Measurements from ENCODE around the gene PTCD1.
A peak's percentile ranks its signal among the peaks of the same experiment; 100 is the strongest.
"Not testable (repeated sequence)": the region's sequence is repeated elsewhere in the genome, so short reads cannot be mapped to it uniquely, and the experiment has no call there.

PTCD1 gene

DNA sequence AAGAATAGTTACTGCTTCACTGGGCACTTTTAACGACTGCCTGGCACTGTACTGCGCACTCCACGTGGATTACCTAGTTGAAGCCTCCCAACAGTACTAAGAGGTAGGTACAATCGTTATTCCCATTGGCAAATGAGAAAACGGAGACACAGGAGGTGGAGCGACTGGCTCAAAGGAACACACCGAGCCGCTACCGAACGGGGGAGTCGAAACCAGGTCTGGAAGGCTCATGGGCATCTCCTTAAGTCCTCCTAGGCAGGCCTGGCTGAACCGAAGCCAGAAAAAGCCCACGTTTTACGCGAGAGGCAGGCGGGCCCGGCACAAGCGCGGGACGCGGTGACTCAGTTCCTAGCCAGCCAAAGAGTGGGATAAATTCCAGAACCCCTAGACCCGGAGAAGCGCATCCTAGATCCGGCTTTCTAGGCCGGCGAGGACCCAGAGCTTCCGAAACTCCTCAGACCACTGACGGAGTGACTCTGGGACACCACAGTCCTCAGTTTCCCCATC, 30.7 kb downstream of the PTCD1 start:
- DNase-seq = peak; percentile 58

DNA sequence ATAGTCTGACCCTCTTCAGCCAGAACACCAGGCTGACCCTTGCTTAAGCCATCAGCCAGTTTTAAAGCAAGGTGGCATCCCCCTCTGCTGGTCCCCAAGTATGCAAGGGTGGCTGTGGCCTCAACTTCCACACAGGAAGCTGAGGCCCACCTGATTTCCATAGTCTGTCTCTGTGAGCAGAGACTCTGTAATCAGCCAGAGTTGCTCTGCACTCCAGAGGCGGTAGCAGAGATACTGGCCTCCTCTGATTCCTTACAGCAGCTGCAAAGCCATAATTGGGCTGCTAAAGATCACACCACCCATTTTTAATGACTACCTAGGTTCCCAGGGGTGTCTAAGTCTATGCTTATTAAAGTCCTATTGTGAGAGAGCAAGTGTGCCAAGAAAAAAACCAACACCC, 32.0 kb downstream of the PTCD1 start:
- no peak for DNase-seq

DNA sequence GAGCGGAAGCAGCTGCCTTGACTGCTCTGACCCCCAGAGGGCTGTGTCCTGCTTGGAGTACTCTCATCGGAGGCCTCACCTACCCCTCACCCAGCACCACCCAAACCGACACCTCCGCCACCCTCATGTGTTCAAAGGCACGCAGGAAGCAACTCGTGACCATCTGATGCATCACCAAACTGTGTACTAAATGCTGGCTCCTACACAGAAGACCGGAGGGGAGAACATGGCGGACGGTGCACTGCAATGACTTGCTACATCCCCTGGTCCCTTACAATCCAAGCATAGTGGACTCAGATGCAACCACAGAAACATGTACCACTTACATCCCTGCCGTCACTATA, 33.6 kb downstream of the PTCD1 start:
- no peak for DNase-seq

DNA sequence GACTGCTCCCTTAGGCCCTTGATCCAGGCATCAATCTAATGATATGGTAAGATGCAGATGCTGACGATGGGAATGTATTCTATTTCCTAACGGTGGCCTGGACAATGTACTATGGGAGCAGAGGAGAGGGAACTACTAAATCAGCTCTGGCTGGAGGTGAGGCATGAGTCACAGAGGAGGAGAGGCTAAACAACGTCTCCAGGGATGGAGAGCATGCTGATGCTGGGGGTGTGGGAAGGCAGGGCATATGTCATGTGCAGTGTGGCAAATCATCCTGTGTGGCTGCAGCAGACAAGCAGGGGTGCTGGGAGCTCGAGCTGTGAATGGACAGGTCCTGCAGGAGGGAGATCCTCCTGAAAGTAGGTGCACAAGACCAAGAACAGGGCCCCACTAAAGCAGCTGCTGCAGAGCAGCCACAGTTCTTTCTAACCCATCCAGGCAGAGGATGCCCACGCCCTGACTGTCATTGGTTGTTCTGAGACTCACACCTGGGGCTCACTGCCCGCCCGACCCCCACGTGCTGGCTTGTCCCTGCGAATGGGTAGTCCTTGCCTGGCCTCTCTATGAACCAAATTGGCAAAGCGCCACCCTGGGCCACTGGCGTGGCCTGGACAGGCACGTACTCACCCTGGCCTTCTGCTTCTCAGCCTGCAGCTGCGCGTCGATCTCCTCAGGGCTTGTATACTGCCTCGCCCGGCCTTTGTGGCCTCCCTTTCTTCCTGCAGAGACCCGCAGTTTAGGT, 34.2 kb downstream of the PTCD1 start:
- no peak for DNase-seq

DNA sequence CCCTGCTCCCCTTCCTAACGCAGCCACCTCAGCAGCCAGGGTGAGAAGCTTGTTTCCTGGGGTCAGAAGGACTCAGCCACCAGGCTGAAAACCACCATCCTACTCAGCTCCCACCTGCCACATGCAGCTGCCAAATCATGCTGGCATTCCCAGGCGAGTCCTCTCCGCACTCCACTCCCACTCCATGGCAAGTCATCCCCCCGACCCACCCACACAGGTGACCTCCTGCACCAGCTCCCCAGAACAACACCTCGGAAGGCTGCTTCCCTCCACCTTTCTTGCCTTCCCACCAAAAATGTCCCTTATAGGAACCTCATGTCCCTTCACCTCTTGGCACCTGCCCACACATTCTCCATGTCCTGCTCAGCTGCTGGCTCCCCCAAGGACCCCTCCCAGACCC, 34.8 kb downstream of the PTCD1 start:
- DNase-seq = no peak

DNA sequence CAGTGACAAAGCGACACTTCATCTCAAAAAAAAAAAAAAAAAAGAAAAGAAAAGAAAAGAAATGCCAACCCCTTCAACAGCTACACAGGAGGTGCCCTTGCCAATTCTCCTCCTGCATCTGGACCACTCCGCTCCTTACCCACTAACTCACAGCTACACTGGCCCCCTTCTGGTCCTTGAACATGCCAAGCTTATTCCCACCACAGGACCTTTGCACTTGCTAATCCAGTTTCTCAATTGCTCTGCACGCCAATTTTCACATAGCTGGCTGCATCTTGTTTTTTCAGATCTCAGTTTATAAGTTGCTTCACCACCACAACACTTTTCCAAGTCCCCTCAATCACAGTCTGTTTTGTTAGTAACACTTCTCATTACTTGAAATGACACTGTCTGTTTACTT, 35.7 kb downstream of the PTCD1 start:
- no peak for DNase-seq

DNA sequence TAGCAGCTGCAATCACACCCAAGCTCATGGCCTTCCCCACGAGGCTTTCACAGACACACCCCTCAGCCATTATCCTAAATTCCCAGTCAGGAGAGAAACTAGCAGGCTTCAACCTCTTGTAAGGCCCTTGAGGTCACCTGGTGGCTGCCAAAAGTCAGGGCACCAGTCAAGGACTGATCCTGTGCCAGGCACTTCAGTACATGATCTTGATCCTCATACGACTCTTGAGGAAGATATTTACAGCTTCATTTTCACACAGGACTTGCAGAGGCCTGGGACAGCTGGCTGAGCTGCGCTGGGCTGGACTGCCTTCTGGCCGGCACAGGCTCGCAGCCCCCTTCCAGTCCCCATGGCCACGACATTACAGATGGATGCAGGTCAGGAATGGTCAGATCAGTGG, 39.0 kb downstream of the PTCD1 start:
- DNase-seq = no peak

DNA sequence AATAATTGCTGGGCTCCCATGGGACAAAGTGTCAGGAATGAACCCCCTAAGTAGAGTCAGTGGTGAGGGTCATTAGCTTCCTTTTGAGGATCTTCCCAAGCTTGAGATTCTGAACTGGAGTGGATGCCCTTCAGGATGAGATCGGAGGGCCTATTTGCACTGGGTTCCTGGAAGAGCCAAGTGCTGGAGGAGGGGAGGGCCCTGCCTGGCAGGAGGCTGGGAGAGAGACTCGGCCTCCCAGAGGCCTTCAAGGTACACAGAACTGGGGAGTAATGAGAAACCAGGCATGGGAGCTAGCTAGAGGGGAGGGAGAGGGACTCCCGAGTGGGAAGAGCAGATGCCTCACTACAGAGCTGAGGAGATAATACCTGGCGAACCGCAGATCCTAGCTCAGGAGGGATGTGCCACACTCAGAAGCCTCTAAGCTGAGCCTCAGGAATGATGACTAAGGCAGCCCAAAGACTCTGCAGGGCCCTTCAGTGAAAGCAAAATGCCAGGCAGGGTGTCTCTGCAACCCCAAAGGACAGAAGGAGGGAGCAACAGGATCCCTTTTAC, 39.6 kb downstream of the PTCD1 start:
- DNase-seq = no peak

DNA sequence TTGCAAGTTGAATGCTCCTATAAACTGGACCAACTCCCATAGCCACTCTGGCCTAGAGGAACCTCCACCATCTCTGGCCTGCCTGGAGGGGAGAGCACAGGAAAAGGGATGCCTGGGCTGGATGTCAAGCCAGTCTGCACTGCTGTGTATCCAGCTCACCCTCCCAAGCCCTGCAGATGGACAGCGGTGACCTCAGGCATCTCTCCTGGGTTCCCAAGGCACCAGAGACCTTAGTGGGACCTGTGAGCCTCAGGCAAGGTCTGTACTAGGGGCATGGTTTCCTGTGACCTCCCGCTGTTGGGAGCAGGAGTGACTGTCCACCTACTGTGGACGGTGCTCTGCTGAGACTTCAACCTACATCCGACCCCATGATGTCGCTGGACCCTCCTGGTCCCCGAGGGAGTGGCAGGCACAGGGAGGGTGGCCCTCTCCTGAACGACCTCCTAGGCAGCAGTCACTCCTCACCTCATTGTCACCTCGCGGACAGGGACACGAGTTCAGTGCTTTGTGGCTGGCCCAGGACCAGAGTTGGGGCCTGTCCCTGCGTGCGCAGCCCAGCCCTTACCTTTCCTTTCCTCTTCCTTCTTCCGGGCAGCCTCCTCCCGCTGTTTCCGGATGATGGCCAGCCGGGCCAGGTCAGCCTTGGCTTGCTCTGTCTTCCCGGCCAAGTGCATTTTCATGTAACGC, 41.2 kb downstream of the PTCD1 start:
- DNase-seq = no peak

DNA sequence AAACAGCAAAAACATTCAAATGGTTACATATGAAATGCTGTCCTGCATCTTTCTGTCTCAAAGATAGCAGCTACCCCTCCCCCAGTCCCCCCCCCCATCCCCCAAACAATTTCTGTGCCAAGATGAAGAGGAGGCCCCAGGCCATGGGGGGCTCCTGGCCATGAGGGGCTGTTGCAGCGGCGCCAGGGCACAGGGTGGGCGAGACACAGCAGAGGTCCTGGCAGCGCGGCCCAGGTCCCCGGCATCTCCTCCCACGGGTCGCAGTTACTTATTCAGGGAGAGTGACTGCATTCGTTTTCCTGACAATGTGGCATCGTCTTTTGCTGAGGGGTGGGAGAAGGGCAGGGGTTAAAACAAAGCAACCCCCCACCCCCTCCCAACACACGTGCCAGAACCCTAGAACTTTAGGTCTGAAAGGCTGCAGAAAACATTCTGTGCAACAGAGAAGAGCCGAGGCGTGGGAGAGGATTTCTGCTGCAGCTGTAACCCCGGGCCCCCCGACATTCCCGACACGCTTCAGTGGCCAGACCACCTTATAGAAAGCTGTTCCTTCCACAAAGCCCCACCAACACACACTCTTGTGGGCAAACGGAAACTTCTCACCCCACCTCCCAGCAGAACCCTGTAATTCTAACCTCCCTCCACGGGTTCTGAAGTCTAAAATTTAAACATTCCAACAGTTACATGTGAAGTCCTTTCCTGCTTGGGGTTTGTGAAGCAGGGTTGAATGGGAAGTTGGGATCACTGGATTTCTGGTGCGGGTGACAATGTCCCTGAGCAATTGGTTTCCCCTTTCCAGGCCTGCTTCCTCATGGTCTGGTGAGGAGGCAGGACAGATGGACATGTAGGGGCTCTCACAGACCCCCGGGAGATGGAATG, 41.9 kb downstream of the PTCD1 start:
- no peak for DNase-seq

DNA sequence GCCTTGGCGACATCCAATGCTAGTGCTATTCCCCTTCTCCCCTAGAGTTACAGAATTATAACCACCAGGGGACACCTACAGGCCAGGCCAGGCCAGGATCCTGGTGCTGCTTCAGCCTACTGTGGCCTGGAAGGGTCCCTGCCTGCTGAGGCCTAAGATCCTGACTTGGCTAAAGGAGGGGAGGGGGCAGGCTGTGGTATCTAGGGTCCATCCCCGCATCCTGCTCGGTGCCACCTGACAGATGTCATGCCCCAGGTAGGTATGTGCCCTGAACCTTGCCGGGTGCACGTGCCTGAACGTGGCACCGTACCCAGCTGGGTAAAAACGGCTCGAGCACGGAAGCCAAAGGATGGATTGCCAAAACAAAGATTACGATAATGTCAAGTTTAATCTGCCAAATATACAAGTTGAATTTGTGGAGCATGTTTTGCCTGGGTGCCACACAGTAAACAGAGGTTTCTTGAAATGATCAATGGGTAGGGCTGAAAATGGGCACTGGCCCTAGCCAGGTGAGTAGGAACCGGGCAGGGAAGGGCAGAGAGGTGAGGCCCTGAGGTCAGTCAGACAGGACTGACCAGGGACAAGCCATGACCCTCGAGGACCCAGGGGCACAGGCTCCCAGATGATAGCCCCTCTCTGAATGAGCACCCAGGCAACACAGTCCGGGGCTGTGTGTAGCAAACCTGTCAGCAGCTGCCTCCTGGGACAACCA, 42.8 kb downstream of the PTCD1 start:
- no peak for DNase-seq

DNA sequence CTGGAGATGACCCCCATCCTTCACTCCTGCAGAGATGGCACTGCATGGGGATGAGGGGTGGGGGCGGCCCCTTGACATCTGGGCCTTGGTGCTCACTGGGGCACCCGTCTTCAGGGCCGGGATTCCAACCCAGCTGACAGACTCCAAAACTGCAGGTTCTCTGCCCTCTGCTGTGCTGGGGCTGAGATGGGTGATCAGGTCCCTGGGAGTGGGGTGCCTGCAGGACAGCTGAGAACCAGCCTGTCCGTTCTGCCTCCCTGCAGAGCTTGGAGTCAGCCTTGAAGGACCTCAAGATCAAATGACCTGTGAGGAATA, 44.5 kb downstream of the PTCD1 start:
- no peak for DNase-seq

DNA sequence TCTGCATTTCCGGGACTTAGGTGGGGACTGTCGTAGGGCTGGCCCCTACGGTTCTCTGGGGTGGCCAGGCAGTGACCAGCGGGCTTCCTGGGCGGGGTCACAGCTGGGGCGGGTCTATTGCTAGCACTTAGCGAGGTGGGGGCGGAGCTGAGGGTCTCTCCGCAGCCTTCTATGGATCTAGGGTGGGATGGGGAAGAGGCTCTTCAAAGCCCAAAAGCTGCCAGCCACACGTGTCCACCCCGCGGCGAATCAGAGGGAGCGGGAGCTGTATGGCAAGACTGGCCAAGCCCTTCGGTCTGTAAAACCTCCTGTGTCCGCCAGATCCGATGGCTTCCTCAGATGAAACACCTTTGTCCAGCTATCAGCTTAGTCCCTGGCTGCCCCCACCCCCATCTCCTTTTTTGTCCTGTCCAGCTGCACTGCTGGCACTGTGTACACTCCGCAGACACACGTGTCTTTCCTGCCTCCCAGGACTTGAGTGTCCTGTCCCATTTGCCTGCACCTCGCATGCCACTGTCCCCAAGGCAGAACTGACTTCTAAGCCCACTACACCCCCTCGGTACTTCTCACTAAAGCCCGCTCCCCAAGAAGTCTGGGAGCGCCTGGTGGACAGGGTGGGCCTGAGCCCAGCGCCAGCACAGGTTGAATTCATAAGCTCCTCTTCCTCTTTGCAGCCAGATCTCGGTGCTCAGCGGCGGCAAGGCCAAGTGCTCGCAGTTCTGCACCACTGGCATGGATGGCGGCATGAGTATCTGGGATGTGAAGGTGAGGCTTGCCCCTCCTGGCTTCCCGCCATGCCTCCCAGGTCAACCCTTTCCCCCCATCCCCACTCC, 45.0 kb downstream of the PTCD1 start:
- DNase-seq = peak; percentile 69

DNA sequence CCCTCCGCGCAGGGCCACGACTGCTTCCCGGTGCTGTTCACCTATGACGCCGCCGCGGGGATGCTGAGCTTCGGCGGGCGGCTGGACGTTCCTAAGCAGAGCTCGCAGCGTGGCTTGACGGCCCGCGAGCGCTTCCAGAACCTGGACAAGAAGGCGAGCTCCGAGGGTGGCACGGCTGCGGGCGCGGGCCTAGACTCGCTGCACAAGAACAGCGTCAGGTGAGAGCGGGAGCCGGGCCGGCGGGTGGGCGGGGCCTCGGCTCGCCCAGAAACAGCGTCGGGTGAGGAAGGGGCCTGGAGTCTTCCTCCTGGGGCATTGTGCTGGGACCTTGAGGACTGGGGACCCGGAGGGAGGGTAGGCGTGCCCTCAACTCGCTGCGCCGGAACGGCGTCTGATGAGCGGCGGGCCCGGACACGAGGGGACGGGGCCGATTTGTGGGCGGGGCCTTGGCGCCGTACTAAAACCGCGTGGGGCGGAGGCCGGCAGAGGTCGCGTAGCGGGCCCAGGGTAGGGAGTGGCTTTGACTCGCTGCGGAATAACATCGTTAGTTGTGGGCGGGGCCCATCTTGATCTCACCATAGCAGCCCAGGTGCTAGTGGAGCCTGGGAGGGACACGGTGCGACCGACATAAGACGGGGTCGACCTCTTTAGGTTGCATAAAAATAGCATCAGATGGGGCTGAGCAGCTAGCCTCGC, 45.8 kb downstream of the PTCD1 start:
- peak; percentile 82 for DNase-seq

DNA sequence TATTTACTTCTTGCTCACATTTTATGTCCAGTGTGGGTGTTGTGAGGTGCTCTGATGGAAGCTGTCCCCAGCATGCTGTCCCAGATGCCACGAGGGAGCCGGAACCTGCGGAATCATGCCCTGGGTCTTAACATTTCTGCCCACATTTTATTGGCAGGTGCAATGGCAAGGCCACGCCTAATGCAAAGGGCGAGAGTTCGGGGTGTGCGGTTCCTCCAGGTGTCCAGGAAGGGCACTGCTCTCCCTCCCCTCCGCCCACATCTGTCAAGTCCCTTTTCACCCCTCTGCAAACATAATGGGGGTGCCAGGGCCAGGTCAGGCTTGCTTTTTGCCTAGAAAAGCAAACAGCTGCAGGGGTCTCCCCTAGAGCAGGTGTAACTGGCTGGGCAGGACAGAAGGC, 46.6 kb downstream of the PTCD1 start:
- DNase-seq = no peak

DNA sequence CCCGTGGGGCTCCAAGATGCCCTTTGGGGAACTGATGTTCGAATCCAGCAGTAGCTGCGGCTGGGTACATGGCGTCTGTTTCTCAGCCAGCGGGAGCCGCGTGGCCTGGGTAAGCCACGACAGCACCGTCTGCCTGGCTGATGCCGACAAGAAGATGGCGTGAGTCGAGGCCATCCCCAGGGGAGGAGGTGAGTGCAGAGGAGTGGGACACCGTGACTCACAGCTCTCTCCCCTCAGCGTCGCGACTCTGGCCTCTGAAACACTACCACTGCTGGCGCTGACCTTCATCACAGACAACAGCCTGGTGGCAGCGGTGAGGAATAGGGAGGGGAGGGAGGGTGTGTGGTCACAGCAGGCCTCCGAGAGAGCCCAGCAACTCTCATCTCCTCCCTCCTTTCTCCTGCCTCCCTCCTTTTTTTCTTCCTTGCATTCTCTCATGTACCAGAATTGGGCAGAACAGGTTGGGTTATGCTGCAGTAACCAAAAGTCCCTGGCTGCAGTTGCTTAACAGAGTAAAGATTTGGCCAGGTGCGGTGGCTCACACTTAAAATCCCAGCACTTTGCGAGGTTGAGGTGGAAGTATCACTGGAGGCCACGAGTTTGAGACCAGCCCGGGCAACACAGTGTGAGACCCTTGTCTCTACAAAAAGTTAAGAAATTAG, 47.5 kb downstream of the PTCD1 start:
- DNase-seq = no peak

DNA sequence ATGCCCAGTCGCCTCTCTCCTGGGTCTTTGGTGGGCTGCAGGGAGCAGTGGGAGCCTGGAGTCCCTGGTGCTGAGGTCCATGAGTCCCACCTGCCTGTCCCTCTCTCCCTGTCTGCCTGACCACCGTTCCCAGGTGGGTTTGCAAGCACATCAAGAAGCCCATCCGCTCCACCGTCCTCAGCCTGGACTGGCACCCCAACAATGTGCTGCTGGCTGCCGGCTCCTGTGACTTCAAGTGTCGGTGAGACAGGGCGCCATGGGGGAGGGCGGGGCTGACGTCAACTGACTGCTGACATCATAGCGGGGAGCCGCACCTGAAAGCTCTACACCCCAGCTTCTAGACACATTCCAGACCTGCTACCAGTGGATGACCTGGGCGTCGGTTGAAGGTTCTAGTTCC, 48.8 kb downstream of the PTCD1 start:
- no peak for DNase-seq

DNA sequence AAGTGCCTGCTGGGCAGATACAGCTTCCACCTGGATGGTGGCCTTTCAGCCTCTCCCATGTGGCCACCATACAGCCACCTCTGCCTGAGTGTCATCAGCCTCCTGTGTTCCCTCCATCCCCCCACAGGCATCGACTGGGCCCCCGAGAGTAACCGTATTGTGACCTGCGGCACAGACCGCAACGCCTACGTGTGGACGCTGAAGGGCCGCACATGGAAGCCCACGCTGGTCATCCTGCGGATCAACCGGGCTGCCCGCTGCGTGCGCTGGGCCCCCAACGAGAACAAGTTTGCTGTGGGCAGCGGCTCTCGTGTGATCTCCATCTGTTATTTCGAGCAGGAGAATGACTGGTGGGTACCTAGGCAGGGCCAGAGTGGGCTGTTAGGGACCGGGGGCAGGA, 50.7 kb downstream of the PTCD1 start:
- DNase-seq = no peak

DNA sequence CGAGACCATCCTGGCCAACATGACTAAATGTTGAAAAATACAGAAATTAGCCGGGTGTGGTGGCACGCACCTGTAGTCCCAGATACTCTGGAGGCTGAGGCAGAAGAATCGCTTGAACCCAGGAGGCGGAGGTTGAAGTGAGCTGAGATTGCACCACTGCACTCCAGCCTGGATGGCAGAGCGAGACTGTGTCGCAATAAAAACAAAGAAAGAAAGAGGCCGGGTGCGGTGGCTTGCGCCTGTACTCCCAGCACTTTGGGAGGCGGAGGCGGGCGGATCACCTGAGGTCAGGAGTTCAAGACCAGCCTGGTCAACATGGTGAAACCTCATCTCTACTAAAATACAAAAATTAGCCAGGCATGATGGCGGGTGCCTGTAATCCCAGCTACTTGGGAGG, 51.4 kb downstream of the PTCD1 start:
- not testable (repeated sequence) for DNase-seq

DNA sequence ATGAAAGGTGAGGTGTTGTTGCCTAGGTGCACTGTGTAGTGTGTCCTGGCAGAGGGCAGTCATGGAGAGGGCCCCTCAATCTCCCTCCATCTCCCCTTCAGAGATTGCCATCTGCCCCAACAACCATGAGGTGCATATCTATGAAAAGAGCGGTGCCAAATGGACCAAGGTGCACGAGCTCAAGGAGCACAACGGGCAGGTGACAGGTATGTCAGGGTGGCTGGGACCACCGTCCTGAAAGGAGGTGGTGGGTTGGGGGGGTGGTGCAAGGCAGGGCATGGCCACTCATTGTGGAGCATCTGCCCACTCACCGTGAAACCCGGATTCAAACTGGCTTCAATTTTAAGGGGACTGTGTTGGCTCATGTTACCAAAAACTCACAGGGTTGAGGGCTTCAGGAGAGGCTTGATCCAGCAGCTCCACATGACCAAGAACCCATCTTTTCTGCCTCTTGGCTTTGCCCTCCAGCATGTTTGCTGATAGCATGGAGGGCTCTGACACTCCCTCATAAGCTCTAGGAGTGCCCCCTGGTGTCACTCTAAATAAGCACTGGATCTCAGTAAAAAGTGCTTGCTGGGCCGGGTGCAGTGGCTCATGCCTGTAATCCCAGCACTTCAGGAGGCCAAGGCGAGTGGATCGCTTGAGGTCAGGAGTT, 51.9 kb downstream of the PTCD1 start:
- no peak for DNase-seq
